HG03196 (cell line): ENCODE measurements around the gene UBASH3B.

Experiments used
- ATAC-seq: cut with Tn5 transposase; IDR thresholded peaks from one replicate; pipeline ENCODE4 v1.9.1; 2021; ENCODE audit not compliant: unreplicated experiment

The UBASH3B gene

DNA sequence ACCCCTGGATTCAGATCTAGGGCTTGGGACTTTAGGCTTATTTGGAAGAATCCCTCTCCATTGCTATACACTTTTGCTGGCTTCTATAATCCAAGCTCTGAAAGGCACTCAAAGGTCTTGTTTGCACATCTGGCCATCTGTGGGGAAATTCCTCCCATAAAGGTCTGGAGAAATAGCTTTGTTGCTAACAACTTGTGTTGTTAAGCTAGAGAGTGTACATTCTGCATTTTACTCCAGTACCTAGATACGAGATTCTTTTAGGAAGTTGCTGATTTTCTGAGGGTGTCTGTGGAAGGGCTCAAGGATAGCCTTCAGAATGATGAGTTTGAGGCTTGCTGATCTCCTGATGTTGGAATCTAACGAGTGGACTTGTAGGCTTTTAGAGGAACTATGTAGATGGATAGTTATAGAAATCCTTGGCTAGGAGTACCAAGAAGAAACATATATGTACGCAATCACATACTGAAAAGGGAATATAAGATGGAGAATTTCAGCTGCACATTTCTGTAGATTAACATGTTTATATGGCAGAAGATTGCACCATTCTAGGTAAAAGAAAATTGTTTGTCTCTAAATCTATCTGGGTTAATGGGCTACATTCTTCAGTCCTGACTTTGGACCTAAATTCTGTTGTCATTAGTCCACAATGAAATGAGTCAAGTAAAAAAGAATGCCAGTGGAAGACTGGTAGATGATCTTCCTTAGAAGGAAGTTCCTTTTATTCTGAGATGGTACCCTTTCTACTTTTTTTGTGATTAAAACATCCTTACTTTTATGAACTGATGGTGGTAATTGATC lies 51.0 kb downstream of the UBASH3B start:
- no peak for ATAC-seq

DNA sequence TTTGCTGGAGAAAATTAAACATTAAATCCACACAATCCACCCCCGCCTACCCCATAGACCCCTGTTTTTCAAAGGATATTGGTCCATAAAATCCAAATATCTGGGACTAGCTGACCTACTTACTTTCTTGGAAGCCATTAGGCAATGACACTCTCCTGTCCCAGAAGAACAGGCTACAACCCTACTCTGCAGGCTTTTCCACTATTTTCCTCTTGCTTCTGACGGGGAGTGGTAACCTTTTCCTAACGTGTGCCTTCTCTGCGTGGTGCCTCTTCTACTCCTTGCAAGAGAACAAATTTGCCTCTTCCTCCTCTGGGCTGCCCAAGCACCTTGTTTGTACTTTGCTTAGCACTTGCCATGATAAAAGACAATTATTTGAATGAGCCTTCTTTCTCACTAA lies 51.6 kb downstream of the UBASH3B start:
- ATAC-seq: no peak

GRCh38 chr11:122707901-122708300 lies 52.4 kb downstream of the UBASH3B start:
- ATAC-seq: no peak

- no peak for ATAC-seq
Observed at GRCh38 chr11:122709039-122709760, 53.7 kb downstream of the UBASH3B start.

DNA sequence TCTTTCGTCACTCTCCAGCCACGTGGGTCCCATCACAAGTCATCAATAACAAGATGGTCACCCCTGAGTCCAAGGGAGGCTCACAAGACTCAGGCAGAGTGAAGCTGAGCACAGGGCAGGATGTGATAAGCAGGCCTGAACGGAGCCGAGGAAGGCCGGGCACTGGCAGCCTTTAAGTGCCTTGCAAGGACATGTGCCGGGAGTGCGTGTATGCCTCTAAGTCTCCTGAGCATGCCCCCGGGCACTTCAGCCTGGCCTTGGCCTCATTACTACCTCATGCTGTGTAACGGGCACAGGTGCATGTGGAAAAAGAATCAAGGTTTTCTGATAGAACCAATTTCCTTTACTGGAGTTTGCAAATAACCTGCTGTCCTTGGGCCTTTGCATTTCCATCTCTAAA lies 55.8 kb downstream of the UBASH3B start:
- no peak for ATAC-seq

DNA sequence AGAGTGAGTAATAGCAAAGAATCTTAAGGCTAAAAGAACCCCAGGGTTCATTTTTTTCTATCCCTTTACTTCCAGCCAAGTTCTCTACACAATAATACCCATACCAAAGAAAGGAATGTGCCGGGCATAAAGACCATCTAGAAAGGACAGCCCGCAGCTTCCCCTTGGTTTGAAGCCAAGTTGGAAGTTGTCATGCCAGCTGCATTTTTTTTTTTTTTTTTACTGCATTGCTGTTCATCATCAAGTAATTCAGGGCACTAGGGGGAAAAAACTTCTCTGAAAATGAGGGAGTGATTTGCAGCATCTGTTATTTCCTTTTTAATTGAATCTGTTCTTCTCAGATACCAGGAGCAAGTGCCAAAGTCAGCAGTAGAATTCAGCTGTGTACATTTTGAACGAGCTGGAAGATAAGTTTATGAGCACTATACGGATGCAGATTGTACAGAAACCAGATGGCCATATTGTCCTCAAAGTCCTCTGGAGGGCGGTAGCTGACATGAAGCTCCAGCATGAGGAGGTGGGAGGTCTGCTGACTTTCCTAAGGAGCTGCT lies 56.4 kb downstream of the UBASH3B start:
- no peak for ATAC-seq

DNA sequence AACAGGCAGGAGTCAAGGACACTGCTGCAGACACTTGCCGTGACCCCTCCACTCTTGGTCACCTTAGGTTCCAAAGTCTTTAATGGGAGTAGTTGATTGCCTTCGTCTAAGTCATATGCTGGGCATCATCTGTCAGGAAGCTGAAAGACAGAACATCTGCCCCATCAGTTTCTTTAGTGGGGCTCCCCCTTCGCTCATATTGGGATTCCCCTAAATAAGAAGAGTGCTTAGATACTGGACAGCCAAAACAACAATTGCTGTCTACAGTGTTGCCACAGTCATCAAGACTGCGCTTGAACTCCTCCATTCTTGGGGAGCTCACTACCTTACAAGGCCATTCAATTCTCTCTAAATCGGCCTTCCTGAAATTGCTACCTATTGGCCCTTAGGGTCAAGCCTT lies 58.5 kb downstream of the UBASH3B start:
- ATAC-seq: no peak

DNA sequence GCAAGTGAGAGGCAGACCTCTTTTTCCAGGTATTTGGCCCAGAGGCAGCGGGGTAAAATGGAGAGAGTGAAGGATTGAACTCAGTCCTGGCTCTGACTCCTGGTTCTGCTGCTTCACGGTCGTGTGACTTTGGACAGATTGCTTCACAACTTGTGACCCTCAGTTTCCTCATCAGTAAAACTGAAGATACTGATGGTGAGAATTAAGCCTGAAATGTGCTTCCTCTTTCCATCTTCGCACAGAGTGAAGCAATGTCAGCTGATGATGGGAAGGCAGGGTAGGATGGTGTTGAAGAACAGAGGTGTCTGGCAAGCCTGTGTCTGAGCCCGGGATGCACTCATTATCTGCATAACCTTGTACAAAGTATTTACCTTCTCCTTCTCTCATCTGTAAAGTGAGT lies 59.0 kb downstream of the UBASH3B start:
- ATAC-seq: no peak

GRCh38 chr11:122715548-122716440 lies 60.3 kb downstream of the UBASH3B start:
- ATAC-seq: no peak

DNA sequence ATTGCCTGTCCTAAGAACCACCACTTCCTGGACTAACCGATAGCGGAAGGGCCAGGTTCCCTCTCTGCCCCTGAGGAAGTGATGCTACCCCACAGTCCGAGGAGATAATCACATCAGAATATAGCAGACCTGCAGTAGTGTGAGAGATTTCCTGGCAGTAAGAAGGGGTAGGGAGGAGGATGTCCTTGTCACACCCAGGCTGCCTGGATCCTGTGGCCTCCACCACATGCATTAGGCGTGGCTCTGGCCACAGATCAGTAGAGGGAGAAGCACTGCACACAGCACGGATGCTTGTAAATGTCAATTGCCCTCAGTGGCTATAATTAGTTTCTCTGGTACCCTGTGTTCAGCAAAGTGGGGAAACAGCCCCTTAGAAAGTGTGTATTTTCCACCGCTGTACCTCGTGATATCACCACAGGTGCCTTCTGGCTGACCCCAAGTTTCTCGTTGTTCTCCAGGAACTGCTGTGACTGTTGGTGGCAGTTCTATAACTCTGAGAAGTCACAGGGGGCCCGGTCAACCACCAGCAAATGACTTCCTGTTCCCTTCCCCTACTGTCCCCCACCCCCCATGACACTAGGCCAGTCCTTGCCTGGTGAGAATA lies 61.8 kb downstream of the UBASH3B start:
- peak; percentile 82 for ATAC-seq

DNA sequence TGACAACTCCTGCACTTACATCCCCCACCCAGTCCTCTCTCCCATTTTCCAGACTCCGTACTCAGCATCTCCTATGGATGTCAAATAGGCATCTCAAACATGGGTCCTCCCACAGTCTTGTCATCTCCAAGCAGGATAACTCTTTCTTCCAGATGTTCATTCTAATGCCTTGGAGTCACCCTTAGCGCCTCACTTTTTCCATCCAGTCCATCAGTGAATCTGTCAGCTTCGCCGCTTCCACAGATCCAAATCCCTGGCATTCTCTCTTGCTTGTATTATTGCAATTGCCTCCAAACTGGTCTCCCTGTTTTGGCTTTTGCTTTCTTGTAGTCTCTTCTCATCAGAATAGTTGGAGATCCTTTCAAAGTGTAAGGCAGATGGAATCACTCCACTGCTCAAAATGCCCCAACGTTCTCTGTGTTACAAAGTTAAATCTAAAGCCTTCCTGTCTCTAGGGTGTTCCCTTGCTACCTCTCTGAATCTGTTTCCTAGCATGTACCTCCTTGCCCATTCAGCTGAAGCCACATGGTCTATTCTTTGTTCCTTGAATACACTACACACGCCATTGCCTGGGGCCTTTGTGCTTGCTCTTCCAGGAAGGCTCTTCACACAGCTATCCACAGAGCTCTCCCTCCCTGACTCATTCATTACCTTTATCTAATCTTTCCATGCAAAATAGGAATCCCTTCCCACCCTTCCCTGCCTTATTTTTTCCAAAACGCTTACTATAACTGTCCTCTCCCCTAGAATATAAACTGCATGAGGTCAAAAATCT lies 64.8 kb downstream of the UBASH3B start:
- no peak for ATAC-seq

GRCh38 chr11:122721201-122721963 lies 65.9 kb downstream of the UBASH3B start:
- no peak for ATAC-seq

GRCh38 chr11:122721964-122722266 lies 66.4 kb downstream of the UBASH3B start:
- no peak for ATAC-seq

DNA sequence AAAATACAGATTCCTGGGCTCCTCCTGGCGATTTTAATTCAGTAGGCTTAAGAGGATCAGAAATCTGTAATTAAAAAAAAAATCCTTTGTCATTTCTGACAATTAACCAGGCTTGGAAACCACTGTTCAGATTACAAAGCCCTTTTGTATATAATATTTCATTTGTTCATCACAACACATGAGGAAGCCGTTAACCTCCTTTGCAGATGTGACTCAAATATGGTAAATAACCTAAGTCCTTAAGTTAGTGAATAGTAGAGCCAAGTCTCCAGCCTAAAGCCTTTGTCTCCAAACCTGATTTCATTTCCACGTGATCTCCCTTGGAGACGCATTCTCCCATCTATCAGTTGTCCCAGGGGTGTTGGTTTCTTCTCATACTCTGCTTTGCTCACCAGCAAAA lies 67.6 kb downstream of the UBASH3B start:
- ATAC-seq: no peak

DNA sequence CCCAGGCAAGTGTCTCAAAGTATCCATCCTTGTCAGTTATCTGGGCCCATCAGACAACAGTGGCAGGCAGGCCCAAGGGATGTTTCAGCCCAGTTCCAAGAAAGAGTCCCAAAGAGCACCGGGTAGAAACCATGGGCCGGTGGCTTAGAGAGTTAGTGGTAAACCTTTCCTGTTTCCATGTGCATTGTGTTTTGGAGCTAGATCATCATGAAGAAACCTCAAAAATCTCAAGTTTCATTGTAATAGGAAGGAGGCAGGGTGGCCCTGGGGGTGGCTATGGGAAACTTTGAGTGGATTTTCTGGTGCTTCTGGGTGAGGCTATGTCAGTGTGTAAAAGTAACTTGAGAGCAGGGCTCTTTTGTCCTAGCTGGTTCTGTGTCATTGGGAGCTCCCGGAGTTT lies 68.1 kb downstream of the UBASH3B start:
- ATAC-seq: no peak

- no peak for ATAC-seq
Observed at GRCh38 chr11:122724520-122724919, 69.0 kb downstream of the UBASH3B start.

DNA sequence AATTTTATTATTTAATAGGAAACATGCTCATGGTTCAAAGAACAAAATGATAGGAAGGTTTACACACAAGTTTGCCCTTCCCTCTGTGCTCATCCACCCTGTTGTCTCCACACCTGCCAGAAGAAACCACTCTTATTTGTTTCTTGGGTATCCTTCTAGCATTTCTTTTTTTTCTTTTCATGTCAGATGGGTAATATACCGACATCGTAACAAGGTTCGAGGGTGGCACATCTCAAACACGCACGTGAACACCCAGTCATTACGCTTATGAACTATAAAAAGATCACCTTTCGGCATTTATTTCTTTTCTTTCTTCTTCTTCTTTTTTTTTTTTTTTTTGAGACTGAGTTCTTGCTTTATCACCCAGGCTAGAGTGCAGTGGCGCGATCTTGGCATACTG lies 70.5 kb downstream of the UBASH3B start:
- no peak for ATAC-seq

DNA sequence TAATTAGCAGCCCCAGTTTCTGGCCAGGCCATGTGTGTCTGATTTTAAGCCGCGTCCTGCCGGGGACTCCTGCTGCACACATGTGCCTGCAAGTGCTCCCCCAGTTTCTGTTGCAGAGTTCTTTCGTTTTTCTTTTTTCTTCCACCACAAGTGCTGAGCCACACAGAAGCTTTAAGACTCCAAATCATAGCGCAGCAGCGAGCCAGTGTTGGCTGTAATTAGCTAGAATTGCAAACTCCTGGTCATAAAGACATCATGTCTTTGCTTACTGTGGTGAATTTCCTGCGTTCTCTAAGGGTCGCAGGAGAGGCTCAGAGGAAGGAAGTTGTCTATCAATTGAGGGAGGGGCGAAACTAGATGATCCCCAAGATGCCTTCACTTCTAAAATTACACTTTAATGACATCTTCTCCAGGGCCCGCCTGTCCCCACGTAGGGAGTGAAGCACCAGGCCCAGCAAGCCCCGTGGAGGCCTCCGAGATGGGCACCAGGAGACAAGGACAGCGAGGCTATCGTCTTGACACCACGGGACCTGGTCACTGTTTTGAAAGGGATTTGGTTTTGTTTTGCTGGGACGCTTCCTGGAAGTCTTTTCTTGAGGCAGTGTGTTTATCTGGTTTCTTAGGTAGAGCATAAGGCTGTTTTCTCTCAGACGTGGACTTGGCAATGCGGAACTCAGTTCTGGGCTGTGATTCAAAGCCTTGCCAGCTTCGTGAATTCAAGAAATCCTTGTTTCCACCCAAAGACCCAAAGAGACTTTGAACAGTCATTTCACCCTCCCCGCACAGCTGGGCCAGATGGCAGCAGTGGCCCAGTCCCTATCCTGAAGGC lies 71.8 kb downstream of the UBASH3B start:
- peak; percentile 62 for ATAC-seq

DNA sequence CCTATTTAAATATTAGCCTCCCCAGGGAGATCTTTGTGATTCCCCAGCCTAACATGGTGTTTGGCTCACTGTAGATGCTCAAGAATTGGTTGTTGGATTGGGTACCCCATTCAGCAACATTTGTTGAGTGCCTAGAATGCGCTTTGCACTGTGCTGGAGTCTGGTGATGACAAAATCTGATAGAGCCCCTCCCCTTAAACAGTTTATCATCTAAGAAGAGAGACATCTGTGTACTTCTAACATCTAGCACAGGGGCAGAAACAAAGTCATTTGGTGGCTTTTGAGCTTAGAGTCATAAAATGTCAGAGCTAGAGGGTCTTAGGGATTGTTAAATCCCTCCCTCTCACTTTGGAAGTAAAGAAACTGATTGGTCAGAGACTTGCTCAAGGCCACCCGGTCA lies 73.0 kb downstream of the UBASH3B start:
- no peak for ATAC-seq
